Astrocyte (in vitro differentiated cells and primary cell): ENCODE measurements around the gene FER.

Experiments used
- EZH2 ChIP-seq: IDR thresholded peaks from 2 replicates; pipeline ENCODE4 v1.6.1; 2012; ENCODE audit warnings: mild to moderate bottlenecking, low read length, inconsistent platforms; ENCODE audit not compliant: insufficient read depth
- TF ChIP-seq, protein P1 (sequence below): IDR thresholded peaks from 2 replicates; pipeline ENCODE4 v1.5.1; 2011; ENCODE audit warnings: low read depth, mild to moderate bottlenecking, inconsistent platforms, low read length, moderate library complexity; ENCODE audit not compliant: insufficient read depth

DNA sequence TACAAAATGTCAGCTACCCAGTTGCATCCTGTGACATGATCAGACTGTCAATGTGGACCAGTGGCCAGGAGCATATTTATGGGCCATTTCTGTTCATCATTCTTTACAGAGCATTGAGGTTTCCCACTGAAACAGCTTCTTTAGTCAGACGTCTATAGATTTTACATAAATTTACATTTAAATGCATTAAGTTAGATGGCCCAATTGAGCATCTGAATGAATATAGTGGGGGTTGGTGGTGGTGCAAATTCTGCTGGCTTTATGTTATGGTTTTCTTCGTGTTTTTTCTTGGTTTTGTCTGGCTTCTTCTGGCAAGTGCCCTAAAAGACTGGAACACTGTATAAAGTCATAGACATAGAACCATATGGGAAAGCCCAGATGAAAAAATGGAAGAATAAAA is 448.0 kb downstream of the FER start:
- TF ChIP-seq, protein P1, sequence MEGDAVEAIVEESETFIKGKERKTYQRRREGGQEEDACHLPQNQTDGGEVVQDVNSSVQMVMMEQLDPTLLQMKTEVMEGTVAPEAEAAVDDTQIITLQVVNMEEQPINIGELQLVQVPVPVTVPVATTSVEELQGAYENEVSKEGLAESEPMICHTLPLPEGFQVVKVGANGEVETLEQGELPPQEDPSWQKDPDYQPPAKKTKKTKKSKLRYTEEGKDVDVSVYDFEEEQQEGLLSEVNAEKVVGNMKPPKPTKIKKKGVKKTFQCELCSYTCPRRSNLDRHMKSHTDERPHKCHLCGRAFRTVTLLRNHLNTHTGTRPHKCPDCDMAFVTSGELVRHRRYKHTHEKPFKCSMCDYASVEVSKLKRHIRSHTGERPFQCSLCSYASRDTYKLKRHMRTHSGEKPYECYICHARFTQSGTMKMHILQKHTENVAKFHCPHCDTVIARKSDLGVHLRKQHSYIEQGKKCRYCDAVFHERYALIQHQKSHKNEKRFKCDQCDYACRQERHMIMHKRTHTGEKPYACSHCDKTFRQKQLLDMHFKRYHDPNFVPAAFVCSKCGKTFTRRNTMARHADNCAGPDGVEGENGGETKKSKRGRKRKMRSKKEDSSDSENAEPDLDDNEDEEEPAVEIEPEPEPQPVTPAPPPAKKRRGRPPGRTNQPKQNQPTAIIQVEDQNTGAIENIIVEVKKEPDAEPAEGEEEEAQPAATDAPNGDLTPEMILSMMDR = no peak
- TF ChIP-seq EZH2 = no peak
